GM19238 (cell line): ENCODE data around the gene FOSL2.

Experiments used
- DNase-seq: peaks from one replicate; pipeline ENCODE4 v3.0.0; 2011; ENCODE audit warnings: low spot score; ENCODE audit not compliant: insufficient read length

The FOSL2 gene

DNA sequence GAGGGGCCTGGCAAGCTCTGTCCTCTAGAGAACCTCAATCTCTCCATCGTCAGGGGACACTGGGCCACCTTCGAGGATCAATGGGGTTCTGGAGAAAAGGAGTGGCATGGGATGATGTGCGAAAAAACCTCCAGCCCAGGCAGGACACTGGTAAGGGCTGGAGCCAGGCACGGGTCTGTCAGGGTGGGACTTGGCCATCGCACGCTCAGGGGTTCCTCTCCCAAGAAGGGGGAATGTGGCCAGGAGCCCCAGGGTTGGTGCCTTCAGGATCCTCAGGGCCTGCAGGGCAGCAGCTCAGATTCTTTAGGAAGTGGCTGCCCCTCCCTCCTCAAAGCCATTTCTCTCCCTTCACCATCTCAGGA is 56.4 kb downstream of the FOSL2 start:
- DNase-seq, result no peak

DNA sequence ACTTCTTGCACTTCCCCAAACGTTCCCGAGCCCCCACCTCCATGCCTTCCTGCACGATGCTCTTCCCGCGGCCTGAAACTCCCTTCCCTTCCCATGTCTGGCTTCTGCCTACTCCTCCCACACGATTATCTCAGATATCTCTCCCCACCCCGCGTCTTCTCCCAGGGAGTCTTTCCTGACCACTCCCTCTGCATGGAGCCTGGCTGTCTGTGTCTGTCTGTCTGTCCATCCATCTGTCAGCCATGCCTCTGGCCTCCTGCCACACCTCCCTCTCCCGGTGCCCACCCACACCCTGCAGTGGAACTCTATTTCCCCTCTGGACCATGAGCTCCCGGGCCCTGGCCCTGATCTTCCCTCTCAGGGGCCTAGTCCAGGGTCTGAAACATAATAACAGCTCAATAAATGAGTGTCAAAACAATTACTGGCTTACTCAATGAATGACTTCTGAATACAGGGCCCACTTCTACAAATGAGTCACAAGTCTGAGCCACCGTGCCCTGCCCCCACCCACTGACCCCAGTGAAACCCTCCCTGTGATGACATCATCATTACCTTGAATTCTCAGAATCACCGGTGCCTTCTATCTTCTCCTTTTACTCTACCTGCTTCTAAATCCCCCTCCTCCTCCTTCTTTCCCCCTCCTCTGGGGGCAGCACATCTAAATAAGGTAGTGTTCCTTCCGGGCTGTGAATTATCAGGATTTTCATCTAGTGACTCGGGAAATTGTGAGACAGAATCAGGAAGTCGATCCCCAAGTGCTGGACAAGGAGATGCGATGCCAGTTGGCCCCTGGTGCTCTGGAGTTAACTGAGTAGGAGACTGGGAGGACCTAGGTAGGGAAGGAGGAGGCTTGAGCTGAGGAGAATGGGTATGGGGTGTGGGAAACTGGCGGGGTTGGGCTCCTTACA is 57.1 kb downstream of the FOSL2 start:
- DNase-seq, result no peak

DNA sequence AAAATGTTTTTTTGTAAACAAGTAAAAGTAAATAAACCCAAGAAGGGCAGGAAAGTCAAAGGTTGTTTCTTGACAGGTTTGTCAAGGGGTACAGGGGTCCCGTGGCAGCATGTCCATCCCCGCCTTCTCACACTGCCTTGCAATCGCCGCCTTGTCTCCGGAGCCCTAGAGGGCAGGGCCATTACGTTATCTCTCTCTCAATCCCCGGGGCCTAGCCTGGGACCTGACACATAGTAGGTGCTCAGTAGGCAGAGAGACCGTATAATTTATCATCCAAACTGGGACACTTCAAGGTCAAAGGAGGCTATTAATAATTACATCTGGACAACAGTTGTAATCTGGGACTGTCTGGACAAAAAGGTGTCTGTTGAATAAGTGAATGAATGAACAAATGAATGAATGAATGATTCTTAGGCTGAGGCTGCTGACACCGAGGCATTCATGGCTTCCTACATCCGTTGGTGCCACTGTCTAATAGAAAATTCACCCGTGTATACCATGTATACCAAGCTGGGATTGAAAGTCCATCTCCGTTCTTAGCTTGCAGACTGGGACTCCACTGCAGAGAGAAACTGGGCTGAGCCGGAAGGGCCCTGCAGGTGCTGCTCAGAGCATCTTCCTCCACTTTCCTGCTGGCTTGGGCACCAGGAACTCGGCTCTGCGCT is 58.4 kb downstream of the FOSL2 start:
- no peak for DNase-seq

DNA sequence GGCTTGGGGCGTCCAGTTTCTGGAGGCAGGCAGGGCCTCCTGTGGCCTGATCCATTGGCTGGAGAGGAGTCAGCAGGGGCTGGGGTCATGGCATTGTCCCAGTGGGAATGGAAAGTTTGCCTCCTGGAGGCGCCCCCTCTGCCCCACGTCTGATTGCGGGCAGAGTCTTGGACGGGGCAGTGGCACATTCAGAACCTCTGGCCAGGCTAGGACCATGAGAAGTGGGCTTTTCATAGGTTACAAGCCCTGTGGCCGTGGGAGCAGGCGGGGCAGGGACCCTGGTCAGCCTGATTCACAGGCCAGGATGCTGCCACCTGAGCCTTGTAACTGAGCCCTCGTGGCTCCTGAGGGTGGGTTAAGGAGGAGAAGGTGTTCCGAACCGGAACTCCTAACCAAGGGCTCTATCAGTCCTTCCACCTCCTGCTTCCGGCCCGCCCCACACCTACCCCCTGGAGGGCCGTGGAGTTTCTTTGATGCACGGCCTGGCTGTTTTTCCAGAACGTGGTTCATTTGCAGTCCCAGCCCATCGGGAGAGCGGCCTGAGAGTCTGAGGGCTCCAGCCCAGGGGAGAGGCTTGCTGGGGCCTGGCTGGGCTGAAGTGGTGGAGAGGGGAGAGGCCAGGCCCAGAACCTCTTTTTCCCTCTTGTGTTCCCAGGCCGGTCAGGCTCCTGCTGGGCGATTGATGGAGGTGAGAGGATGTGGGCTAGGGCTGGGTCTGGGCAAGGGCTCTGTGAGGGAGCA is 59.3 kb downstream of the FOSL2 start:
- DNase-seq, result no peak

DNA sequence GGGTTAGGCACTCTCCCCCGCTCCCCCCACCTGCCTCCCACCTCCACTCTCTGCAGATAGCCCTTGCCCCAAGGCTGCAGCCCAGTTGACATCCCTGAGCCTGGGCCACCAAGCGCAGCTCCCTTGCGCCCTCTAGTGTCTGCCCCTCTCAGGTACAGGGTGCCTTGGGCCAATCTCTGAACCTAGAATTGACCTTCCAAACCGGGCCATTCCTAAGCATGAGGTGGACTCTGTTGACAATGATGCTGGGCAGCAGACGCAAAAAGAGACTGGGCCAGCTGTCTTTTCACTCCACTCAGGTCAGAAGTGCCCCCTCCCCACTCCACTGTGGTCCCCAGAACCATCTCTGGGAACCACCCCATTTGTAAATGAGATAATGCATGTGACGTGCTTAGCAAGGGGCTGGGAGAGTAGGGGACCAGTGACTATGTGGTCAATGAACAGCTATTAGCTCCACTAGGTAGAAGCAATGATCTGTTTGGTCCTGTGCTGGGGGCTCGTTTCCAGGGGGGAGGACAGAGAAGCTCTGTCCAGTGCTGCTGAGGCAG is 60.0 kb downstream of the FOSL2 start:
- DNase-seq, result peak; percentile 48

DNA sequence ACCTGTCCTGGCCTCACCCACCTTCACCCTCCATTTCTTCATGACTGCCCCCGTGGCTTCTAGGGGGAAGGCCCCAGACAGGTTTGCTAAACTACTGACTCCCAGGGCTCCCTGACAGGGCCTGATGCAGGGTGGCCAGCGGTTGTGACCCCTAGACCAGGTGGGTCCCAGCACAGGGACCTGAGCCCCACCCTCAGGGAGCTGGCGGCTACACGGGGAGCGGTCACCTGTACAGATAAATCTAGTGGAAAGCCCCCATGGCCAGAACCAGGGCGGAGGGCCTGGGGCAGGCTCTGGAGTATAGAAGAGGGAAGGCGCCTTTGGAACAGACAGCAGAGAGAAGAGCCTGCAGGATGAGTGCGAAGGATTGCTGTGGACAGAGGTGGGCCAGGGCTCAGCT is 60.7 kb downstream of the FOSL2 start:
- no peak for DNase-seq

DNA sequence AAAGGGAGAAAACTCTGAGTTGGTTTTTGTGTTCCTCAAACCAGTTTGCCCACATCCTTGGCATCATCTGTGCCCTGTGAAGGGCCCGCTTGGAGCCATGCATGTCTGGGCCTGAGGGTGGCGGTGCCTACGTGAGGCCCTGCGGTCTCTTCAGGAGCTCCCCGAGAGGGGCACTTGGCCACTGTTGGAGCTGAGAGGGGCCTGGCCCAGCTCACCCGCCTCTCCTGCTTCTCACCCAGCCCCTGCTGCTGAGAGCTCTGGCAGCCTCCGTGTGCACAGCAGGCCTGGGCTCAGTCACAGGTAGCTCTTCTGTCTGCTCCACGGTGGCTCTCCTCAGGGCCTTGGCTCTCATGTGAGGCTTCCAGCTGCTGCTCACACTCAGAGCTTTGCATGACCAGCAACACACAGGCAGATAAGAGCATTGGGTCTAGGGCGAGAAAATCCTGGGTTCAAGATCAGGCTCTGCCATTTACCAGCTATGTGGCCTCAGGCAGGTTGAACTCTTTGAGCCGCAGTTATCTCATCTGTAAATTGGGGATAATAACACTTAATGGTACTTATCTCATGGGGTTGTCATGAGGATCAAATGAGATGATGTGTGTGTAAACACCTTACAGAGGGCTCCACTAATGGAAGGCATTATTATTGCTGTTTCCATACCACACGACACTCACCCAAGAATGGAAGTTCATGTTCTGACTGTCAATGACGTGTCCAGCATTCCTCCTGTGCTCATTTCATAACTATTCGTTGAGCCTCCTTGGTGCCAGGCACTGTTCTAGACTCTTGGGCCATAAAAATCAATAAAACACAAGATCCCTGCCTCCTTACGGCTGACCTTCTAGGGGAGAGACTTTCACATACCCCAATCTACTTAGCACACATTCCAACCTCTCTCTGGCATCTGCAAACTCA is 61.6 kb downstream of the FOSL2 start:
- no peak for DNase-seq

DNA sequence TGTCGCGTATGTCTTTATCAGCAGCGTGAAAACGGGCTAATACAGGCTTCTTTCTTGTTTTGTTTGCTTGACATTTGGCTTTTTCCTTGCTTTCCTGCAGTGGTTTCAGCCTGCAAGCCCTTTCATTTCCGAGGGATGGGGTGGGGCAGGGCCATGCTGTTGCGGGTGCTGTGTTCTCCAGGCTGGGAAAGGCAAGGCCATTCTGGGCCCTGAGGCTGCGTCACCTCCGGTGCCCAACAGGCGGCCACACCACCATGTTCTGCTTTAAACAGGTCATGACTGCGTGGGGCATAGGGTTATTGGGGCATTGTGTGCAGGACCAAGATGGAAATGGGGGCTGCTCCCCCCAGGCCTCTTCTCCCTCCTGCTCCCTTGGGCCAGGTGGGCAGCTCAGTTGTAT is 64.6 kb downstream of the FOSL2 start:
- no peak for DNase-seq

DNA sequence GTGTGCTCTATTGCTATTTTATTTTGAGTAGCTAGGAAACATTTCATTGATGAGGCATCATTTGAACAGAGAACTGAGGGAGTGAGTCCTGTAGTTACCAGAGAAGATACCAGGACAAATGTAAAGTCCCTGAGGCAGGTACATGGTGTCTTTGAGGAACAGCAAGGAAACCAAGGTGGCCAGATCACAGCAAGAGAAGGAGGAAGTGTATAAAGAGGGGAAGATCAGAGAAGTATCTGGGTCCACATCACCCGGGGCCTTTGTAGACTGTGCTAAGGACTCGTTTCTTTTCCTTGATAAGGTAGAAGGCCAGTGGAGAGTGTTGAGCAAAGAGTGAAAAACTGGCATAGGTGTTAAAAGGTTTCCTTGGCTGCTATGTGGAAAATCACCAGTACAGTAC is 68.4 kb downstream of the FOSL2 start:
- DNase-seq, result no peak

DNA sequence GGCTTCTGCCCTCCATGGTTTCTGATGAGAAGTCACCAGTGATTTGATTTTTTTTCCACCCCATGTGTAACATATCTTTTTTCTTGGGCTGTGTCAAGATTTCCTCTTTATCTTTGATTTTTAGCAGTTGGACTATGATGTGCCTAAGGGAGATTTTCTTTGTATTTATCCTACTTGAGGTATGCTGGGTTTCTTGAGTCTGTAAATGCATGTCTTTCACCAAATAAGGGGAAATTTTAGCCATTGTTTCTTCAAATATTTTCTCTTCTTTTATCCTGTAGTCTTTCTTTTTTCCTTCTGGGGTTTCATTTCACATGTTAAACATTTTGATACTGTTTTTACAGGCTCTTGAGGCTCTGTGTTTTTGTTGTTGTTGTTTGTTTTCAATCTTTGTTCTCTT is 69.5 kb downstream of the FOSL2 start:
- DNase-seq, result no peak

DNA sequence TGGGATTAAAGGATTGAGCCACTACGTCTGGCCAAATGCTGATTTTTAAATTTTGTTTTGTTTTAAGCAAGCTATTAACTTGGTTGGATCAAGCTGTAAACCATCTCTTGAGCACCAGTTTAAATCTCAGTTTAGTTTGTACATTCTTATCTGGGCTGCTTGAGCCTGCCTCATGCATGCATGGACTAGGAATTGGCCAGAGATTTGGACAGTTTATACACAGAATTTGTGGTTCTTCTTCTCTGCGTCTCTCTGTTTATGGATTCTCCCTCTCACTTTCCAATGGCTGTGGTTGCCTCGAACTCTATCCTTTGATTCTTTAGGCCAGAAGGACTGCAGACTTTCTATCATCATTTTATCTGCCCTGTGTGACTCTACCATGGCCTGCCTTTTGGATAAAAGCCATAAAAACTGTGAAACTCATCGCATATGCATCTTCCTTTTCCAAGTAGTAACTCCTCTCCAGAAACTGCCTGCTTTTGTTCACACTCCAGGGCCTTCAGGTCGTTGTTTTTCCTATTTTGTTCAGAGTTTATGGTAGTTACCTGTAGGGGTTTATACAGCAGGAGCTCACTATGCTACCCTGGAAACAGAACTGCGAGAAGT is 70.7 kb downstream of the FOSL2 start:
- DNase-seq, result no peak

DNA sequence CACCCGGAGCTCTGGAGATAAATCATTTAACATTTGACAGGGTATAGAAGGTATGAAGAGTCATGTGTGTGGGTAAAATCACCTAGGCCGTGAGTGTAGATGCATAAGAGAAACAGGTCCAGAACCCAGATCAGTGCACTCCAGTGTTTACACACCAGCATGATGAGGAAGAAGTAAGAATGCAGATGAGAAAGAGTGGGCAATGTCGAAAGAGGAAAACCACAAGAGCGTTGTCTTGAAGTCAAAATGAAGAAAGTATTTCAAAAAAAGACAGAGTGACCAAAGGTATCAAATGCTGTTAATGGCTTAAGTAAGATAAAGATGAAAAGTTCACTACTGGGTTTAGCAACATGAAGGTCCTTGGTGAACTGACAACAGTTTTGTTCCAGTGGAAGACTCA is 71.2 kb downstream of the FOSL2 start:
- no peak for DNase-seq

DNA sequence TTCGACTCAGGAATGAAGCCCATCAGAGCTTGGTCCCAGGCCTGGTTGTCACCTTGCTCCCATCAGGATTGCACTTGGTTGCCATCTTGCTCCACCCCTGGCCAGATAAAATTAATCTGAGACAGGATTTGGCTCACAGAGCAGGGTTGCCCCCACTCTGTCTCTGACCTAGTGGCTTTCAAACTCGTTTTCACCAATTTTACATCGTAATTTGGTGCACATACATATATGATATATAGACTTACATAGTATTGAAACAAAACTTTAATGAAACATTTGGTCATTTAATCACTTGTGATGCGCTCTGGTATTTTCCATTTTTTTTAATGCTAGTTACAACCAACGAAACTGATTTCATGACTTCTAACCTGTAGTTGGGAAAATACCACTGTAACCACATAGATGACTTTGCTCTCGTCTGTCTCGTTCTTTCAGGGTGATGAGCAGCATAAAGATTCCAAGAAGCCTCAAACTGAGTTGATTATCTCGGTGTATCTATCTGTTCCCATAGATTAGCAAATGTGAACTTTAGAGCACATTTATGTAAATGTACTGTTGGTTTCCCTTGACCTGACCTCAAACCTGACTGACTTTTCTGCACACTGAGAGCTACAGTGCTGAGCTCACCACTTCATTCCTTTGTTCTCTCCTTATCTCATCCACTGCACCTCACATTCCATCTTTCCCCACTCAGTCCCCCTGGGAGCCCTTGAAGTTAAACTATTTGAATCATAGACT is 72.7 kb downstream of the FOSL2 start:
- no peak for DNase-seq
